ENCODE measurements around the gene KHSRP. TPM values are rescaled to one million over a fixed set of nuclear protein-coding genes. Genes with fewer than 3 reads are reported as not detected.

Gene KHSRP
- total RNA-seq, result 100 to 1,000 TPM; 366 to 370 TPM

GRCh38 chr19:6424195-6424938 lies at the start of gene KHSRP:
TSS of gene KHSRP (minus strand) at chr19:6424811. CDS start at chr19:6424701, 110 bp downstream.
- no peaks in the 10 kb centered on the region for H3K27me3 Mint-ChIP-seq
- peak within 1 kb of the TSS; percentile 95 for H3K27ac Mint-ChIP-seq
- H3K36me3 Mint-ChIP-seq (ENCODE audit: low read depth), result peaks cover 38% of the 10 kb centered on the region
- H3K9me3 Mint-ChIP-seq, result peaks cover 4% of the 10 kb centered on the region
- CTCF ChIA-PET, result interaction anchor here (1.1 to 1.3 kb wide), 2 partner anchors 57 to 439 kb away, joined by 3 to 4 read pairs; partner anchors contain the start of gene DENND1C
- H3K4me3 Mint-ChIP-seq, result peak within 1 kb of the TSS; percentile 93
- POLR2A ChIA-PET, result interaction anchor here (0.6 to 3.2 kb wide), 11 partner anchors 8 to 401 kb away, joined by 3 to 10 read pairs (median 4); partner anchors contain the start of gene DENND1C
- ATAC-seq (no peak), DNase-seq (peak; percentile 33)
- no peak for TF ChIP-seq CTCF (IDR thresholded peaks at IDR 0.05)
- intact Hi-C loops (cut with micrococcal nuclease), result no loop called here
- peaks cover 33% of the 10 kb centered on the region for H3K4me1 Mint-ChIP-seq (ENCODE audit: low read depth)

GRCh38 chr19:6473647-6474046 lies 49.0 kb upstream of the KHSRP start:
- POLR2A ChIA-PET, result no interaction called here
- Mint-ChIP-seq H3K36me3 (ENCODE audit: low read depth) (peaks cover 31% of the 10 kb centered on the region), H3K27ac (no peak overlapping the region), H3K27me3 (no peaks in the 10 kb centered on the region), H3K9me3 (no peaks in the 10 kb centered on the region), H3K4me3 (no peak overlapping the region), H3K4me1 (ENCODE audit: low read depth) (peaks cover 2% of the 10 kb centered on the region)
- CTCF ChIA-PET, result no interaction called here
- intact Hi-C loops (cut with micrococcal nuclease), result no loop called here
- no peak for ATAC-seq
- DNase-seq, result no peak
- no peak for TF ChIP-seq CTCF (IDR thresholded peaks at IDR 0.05)

GRCh38 chr19:6472713-6473112 lies 48.1 kb upstream of the KHSRP start:
- intact Hi-C loops (cut with micrococcal nuclease), result no loop called here
- H3K9me3 Mint-ChIP-seq, result no peaks in the 10 kb centered on the region
- CTCF ChIA-PET, result no interaction called here
- H3K4me3 Mint-ChIP-seq, result no peak overlapping the region
- H3K27ac Mint-ChIP-seq, result no peak overlapping the region
- POLR2A ChIA-PET, result interaction anchor here (0.8 to 1.3 kb wide), 4 partner anchors 9 to 48 kb away, joined by 3 read pairs; partner anchors contain the start of genes DENND1C, KHSRP and SLC25A23
- DNase-seq (no peak), ATAC-seq (no peak)
- no peaks in the 10 kb centered on the region for H3K27me3 Mint-ChIP-seq
- H3K36me3 Mint-ChIP-seq (ENCODE audit: low read depth), result peaks cover 35% of the 10 kb centered on the region
- no peak for TF ChIP-seq CTCF (IDR thresholded peaks at IDR 0.05)
- H3K4me1 Mint-ChIP-seq (ENCODE audit: low read depth), result peaks cover 2% of the 10 kb centered on the region

- Mint-ChIP-seq H3K27ac (no peak overlapping the region), H3K27me3 (no peaks in the 10 kb centered on the region), H3K36me3 (ENCODE audit: low read depth) (peaks cover 28% of the 10 kb centered on the region), H3K9me3 (no peaks in the 10 kb centered on the region), H3K4me1 (ENCODE audit: low read depth) (peaks cover 2% of the 10 kb centered on the region), H3K4me3 (no peak overlapping the region)
- ChIA-PET POLR2A (interaction anchor here (0.6 to 1.6 kb wide), 3 partner anchors 9 to 77 kb away, joined by 4 to 5 read pairs (median 4); no protein-coding TSS in a partner anchor), CTCF (no interaction called here)
- intact Hi-C loops (cut with micrococcal nuclease), result no loop called here
- TF ChIP-seq CTCF (IDR thresholded peaks at IDR 0.05), result no peak
- ATAC-seq, result no peak
- no peak for DNase-seq
These were observed 46.5 kb upstream of the KHSRP start for GRCh38 chr19:6471076-6471475.

- ATAC-seq (no peak), DNase-seq (no peak)
- Mint-ChIP-seq H3K4me3 (no peak overlapping the region), H3K27ac (no peak overlapping the region), H3K27me3 (no peaks in the 10 kb centered on the region), H3K9me3 (no peaks in the 10 kb centered on the region), H3K36me3 (ENCODE audit: low read depth) (peaks cover 21% of the 10 kb centered on the region), H3K4me1 (ENCODE audit: low read depth) (peaks cover 2% of the 10 kb centered on the region)
- no peak for TF ChIP-seq CTCF (IDR thresholded peaks at IDR 0.05)
- ChIA-PET POLR2A (no interaction called here), CTCF (interaction anchor here (1.0 kb wide), 1 partner anchor 11 kb away, joined by 3 read pairs; the partner anchor contains the start of gene DENND1C)
- intact Hi-C loops (cut with micrococcal nuclease), result no loop called here
These were observed 45.6 kb upstream of the KHSRP start for GRCh38 chr19:6470173-6470572.

Measured in activated CD8-positive, alpha-beta T cell treated with anti-CD3 and anti-CD28 coated beads for 36 hours (primary cell).